Middle frontal gyrus (tissue), 1 donor: ENCODE data around the gene PIGH.
"Not testable (repeated sequence)": the region's sequence is repeated elsewhere in the genome, so short reads cannot be mapped to it uniquely, and the experiment has no call there.

ENCODE experiments used
- DNase-seq: peaks from one replicate; pipeline ENCODE4 v3.0.0-alpha.2; 2015; ENCODE audit warnings: low spot score; ENCODE audit errors: extremely low spot score

Gene PIGH

DNA sequence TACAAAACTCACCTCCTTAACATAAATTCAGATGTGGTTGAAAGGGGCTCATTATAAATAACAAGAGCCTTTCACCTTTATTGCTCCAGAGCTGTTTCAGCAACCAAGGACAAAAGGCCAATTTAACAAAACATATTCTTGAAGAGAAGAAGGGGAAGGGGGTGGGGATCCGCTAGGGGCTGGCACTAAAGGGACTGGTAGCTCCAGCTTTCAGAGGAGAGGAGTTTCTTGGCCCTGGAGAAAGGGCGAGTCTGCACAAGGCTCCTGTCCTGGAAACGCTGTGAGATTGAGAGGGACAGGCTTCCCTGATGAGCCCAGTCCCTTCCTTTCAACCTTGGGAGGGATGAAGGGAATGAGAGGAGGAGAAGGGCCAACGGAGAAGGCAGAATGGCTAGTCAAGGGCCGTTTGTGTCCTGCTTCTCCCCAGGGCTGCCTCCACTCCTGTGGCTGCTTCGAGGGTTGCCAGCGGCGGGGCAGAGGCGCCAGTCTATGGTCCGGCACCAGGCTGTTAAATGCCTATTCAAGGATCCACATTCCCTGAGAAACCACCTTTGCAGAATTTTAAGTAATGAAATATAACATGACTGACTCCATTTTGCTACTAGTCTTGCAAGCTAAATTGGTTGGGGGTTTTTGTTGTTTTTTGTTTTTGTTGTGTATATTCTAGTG is 9.7 kb upstream of the PIGH start:
- no peak for DNase-seq

DNA sequence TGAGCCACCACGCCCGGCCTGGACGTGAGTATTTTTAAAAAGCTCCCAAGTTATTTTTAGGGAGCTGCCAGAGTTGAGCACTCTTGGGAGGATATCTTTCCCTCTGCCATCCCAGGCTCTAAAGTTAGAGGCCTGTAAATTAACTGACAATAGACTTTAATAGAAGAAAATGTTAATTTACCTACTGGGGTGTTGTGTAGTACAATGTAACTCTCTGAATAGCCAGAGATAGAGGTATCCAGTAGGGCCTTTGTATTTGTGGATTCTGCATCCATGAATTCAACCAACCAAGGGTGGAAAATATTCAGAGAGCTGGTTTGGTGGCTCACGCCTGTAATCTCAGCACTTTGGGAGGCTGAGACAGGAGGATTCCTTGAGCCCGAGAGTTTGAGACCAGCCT is 7.6 kb upstream of the PIGH start:
- no peak for DNase-seq

DNA sequence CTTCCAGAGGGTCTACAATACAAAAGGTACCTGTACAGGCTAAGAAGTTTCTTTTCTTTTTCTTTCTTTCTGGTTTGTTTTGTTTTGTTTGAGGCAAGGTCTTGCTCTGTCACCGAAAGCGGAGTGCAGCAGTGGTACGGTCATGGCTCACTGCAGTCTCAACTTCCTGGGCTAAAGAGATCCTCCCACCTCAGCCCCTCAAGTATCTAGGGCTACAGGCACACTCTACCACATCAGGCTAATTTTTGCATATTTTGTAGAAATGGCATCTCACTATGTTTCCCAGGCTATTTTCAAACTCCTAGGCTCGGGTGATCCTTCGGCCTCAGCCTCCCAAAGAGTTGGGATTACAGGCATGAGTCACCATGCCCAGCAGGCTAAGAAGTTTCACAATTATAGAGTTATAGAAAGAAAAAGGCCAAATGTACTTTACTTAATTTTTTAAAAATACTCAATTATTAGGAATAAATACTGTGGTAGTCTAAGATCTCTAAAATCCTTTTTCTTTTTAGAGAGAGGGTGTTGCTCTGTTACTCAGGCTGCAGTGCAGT is 3.0 kb upstream of the PIGH start:
- no peak for DNase-seq

DNA sequence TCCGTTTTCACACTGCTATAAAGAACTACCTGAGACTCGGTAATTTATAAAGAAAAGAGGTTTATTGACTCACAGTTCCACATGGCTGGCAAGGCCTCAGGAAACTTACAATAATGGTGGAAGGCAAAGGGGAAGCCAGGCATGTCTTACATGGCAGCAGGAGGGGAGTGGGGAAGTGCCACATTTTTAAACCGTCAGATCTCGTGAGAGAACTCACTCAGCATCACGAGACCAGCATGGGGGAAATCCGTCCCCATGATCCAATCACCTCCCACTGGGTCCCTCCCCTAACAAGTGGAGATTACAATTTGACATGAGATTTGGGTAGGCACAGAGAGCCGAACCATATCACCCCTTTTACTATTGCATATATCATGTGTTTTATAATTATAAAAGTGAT is 2.0 kb upstream of the PIGH start:
- no peak for DNase-seq

DNA sequence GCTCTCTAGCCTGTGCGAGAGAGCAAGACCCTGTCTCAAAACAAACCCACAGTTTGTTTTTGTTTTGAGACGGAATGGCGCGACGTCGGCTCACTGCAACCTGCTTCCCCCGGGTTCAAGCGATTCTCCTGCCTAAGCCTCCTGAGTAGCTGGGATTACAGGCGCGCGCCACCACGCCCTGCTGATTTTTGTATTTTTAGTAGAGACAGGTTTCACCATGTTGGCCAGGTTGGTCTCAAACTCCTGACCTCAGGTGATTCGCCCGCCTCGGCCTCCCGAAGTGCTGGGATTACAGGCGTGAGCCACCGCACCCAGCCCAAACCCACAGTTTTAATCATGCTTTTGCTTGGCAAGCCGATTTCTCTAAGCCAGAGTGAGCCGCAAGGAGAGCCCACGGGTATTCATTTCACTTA is 500 bp upstream of the PIGH start:
- not testable (repeated sequence) for DNase-seq

DNA sequence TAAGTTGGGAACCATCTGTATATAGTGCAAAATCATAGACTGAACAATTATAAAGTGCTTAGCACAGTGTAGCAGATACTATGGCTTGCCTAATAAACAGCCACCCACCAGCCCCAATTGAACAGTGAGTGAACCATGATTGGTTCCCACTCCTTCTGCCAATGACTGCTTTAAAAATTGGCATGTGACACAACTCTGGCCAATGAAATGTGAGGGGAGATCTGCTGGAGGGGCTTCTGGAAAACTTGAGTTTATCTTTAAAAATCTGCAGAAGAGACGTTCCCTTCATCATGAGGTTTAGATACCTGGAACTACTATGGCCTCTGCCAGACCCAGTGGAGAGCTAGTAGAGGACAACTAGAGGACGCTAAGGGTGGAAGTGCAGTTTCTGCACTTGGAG is 4.7 kb downstream of the PIGH start:
- DNase-seq: no peak

DNA sequence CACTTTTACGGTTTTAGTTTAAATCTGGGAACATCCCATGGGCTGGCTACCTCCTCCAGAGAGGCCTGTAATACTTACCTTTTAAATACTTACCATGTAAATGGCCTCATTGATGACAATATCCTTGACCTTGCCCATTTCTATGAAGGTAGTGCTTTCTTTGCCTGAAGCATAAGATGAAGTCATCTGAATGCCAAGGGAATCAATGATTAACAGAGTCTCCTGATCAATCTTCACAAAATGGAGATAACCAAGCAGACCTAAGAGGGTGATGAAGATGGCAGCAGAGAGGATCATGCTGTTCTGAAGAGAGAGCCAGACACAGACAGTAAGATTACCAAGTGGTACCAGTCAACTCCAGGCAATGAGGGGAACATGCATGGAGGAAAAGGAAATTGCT is 6.4 kb downstream of the PIGH start:
- DNase-seq: not testable (repeated sequence)

DNA sequence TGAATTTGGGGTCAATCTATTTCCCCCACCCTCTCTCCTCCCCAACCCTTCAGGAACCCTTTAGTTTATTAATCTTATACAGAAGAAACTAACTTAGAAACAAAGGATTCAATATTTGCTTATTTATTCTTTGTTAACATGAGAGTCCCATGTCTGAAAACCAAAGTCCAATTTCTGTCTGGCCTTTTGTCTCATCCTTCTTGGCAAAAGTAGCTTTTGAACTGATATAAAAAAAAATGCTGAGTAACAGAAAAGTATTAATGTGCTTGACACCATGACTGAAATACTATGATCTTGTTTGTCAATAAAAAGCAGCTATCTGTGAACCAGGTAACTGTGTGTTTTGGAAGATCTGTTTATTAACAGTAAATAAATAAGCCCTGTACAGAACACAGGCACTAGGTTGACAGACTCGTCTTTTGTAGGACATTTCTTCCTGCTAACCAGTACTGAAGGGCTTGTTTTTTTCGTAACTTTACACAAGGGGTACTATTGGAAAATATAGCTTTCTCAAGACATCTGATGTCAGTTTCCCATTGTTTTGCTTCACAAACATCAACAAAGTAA is 10.8 kb downstream of the PIGH start:
- DNase-seq: no peak

DNA sequence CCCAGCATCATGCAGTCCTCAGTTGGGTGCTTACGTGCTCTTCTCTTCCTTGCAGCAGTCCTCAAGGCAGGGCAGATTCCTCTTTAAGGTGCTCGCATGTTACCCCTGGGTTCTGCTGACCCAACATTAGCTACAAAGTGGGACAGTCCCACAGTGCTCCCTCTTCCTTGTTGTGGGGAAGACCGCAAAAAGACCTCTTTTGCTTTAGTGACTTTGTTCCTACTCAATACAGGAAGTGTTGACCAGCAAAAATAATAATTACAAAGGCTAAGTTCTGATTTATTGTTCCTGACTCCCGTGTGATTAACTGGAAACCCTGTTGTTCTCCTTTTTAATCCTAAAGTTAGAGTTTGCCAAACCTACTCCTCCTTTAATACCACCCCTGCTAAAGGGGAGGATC is 13.7 kb downstream of the PIGH start:
- DNase-seq: no peak

DNA sequence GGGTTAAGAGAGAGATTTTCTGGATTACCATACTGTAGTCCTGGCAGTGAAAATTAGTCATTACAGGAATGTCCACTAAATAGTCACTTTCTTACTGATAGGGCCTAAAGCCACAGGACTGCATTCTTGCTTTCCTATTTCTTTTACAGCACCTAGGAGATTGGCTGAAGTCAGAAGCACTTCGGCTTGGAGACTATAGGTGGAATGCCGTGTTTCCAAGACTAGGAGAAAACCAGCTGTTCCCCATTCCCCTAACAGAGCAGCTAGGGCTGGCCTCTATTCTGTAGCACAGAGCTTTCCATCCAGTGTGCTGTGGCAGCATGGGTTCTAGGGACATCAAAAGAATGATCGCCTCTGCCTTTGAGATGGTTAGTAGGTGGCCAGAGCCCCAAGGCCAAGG is 15.1 kb downstream of the PIGH start:
- DNase-seq: no peak

DNA sequence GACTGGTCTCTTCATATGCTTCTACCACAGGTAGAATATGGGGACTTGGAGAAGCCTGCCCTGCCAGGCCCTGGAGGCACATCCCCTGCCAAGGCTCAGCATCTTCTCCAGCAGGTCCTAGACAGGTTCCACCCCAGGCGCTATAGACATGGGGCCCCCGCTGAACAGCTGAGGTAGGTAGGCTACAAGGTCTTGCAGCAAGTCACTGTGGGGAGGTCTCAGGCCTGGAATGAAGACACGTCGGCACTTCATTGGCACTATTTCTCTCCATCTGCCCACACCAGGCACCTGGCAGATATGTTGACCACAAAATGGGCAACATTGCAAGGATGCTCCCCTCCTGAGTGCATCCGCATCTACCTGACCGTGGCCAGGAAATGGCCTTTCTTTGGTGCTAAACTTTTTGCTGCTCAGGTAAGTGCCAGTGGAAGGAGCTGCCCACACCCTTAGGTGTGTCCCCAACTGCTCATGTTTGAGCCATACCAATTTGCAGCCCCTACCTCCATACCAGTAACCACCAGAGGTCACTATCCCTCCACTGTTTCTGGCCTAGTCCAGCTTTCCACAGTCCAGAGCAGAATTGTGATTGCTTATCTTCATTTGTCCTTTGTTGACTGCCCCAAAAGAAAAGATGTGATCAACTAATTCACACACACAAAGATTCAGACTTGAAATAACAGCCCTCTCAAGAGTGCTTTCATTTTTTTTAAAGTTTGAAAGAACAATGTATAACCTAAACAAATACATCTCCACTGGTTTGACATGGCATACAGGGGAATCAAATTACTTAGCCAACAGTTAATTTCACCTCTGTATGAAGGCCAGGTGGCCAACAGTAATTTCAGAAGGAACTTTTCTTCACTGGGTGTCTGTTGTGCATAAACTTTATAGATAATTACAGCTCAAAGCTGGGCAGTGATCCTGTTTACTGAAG is 16.1 kb downstream of the PIGH start:
- DNase-seq: no peak

DNA sequence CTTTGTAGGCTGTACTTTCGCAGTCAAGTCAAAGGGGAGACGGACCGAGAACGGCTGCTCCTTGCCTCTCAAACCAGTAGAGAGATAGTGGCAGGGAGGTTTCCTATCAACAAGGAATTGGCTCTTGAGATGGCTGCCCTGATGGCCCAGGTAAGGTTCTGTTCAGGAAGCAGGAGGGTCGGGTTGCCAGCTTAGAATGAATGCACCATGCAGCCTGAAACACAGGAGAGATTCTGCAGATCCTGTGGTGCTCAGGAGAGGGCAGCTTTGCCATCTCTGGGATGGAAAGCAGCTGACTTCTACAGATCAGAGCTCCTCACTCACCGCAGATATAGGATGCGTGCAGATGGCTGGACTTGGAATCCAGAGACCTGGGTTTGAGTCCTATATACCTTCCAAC is 18.0 kb downstream of the PIGH start:
- DNase-seq: no peak

DNA sequence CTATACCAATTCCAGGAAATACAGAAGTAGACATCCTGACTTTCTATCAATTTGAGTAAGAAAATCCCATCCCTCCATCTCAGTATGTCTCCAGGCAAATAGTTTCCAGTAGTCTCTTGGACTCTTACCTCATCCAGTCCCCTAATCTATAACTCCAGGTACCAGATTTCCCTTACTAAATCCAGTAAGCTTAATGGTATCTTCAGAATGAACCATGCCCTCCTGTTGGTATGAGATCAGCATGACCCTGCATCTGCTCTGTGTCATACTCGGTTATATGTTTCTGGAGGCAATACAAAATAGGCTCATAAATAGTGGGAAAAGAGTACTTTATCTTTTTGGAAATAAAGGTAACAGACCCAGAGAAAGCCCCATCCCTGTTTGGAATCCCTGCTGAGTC is 18.4 kb downstream of the PIGH start:
- no peak for DNase-seq

DNA sequence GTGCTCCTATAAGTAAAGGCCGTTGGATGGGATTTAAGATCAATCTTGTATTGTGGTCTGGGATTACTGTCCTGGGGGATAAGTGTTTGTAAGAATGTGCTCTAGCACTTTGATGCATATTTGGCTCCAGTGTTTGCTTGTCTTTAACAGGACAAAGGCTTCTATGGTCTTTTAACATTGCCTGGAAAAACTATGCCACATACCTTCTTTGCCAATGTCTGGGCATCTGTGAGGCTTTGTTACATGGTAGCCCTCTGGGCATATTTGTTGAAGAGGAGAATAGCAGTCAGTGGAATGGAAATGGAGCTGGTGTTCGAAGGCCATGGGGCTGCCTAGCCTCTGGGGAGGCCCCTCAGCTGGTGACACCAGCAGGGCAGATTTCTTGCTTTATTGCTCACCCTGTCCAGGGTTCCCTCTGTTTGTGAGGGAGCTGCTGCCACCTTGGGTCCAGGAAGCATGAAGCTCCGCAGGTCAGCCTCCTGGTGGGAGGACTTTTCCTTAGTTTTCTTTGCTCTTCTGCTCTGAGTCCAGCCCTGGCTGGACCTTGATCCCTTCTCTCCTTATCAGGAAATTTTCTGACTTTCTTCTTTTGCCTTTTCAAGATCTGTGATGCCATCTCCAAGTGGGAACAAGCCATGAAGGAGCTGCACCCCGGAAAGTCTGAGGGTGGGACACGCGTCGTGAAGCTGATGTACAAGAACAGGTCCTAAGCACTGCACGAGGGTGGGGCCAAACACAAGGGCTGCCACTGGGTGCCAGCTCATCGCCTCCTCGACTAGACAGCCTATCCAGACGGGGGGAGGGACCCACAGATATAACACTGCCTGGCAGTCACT is 19.5 kb downstream of the PIGH start:
- DNase-seq: no peak

DNA sequence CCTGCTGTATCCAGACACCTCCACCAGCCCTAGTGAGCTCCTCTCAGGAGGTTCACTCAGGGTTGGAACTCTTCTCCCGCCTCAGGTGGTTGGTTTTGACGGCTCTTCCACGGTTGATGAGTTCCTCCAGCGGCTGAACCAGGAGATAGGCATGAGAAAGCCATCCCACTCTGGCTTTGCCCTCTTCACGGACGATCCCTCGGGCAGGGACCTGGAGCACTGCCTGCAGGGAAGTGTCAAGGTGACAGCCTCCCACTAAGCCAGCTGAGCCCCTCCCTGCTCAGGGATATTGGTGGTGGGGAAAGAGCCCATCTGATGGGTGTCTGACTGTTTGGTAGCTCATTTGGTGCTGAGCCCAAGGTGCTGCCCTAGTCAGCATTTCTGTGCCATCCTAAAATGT is 20.4 kb downstream of the PIGH start:
- DNase-seq: no peak

DNA sequence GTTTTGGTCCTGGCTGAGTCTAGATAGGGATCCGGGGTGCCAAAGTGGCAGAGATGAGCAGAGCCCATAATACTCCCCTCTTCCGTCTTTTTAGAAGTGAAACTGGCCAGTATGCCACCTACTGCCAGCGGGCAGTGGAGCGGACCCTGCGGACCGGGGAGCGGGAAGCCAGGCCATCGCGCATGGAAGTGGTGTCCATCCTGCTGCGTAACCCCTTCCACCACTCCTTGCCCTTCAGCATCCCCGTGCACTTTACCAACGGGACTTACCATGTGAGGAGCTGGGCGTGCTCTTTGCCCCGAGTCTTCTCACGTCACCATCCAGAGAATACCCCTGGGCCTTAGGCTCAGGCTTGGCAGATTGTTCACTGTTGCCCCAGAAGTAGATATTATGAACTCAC is 21.0 kb downstream of the PIGH start:
- no peak for DNase-seq

DNA sequence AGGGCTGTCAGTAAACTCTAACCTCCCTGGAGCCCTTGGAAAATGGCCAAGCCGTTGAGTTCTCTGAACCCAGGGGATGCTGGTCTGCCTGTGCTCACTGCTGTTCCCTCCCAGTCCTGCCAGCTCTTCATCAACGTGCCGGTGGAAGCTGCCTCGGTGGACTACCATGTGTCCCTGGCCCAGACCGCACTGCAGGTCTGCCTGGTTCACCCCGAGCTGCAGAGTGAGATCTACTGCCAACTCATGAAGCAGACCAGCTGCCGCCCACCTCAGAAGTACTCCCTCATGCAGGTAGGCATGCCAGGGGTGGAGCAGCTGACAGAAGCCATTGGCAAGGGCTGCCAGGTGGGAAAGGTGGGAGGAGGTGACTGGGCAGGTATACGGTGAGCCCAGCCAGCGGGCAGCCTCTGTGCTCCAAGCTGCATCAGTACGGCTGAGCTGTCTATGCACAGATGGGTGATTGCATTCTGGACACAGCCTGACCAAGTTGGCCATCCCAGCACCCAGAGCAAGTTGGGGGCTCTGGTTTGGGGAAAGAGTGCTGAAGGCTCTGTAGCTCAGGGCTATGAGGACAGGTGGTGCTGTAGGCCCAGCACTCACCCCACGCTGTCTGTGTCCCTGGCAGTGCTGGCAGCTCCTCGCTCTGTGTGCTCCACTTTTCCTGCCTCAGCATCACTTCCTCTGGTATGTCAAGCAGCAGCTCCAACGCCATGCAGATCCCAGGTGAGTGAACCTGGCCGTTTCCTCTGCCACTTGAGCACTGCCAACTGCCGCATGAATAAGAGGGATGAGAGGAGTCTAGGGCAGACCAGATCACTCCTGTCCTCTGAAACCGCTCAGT is 21.9 kb downstream of the PIGH start:
- DNase-seq: no peak

DNA sequence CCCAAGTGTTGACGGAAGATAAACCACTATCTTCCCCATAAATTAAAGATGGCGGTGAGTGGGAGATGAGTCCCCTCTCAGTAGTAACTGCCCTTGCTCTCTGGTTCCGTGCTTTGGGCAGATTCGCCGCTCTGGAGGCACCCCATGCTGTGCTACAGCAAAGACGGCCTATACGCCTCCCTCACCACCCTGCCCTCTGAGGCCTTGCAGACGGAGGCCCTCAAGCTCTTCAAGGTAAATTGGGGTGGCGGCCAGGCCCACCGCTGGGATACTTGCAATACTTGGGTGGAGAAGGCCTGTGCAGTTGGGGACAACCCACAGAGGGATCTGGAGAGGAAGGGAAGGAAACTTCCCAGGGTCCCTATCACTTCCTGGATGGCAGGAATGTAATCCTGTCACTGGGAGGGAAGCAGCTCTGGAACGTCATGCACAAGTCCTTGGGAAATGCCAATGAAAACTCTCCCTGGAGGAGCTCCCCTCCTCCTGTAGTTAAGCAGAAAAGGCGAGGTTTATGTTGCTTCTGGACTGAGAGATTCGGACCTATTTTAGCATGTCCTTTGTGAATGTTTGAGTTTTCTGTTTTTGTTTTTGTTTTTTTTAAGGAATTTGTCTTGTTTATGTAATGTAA is 22.8 kb downstream of the PIGH start:
- DNase-seq: no peak

DNA sequence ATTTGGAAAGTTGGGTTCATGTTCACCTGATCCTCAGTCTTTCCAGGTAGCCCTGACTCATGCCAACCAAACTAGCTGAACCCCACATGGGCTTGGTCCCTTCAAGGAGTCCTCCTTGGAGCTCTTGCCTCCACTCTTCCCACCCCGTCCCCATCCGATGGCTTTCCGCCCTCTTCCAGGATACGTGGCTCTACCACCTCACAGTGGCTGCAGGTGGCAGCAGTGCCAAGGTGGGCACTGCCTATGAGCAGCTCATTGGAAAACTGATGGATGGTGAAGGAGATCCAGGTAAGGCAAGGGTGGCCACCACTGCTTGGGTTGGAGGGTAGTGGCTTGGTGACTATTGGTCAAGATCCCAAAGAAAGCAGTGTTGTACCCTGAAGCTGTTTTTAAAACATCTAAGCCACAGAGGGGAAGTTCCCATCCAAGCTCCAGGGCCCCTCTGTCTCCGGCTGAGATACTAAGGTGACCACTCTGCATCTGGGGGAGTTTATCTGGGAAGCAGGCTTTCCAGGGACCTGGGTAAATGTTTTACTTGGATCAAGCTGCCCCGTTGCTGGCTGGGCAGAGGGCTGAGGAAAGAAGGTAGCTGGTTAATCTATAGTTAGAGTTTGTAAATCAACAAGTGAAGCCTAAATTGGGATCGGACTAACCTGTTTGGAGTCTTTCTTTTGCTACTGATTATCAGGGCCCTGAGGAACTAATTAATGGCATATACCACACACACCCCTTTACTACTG is 23.7 kb downstream of the PIGH start:
- no peak for DNase-seq
